Stimulated activated CD4-positive, alpha-beta T cell treated with anti-CD3 and anti-CD28 coated beads, Interleukin-4, amount 100 ng/mL, for 48 hours (primary cell): ENCODE measurements around the gene ITGB6.

Source experiments
- DNase-seq, 2 donors: peaks; one replicate each; pipeline ENCODE4 v3.0.0-alpha.2; 2020; ENCODE audit warnings: low read depth in 2 of 2

The ITGB6 gene

GRCh38 chr2:160221391-160222276 is 21.6 kb upstream of the ITGB6 start:
- DNase-seq, result no peak

- DNase-seq, result peak; percentile 34
These were observed 20.5 kb upstream of the ITGB6 start for GRCh38 chr2:160220545-160221009.

- no peak for DNase-seq
These were observed 20.0 kb upstream of the ITGB6 start for GRCh38 chr2:160220026-160220425.

DNA sequence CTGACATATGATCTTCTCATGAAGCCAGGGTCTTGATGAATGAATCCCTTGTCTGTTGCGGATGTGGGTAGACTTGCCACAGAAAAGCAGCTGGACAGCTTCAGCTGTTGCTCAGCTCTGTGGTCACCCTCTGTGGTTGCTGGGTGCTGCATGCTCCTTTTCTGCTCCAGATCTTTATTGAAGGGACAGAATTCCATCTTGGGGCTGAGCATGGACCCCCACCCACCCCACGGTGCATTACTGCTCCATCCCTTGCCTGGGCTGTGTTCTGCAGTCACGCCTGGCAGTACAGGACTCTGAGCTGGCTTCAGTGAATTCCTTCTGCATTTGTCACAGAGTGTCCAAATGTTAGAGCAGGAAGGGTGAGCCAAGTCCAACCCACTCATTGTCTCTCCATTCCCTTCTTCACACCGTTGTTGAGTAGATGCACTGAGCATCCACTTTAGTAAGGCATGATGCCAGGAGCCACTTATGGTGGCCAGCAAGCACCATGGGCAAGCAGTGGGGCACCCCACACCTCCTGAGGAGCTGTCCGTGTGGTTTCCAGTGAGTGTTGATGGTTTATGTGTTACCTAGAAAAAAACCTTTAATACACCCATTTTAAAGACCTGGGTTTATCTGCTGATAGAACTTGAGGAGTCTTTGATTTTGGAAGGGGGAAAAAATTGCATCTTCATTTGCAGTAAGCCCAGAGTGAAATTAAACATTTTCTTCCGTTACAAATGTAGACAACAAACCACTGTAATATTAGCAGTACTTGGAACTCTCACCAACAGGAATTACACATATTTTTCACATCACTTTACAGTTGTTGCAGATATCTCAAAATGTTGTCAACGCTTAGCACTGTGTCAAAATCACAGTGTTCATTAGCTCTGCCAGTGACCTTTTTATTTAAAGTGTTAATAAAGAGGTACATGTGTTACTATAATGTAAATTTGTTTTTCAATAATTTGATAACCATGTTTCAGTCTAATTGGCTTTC is 14.7 kb upstream of the ITGB6 start:
- no peak for DNase-seq

- DNase-seq, result no peak
These were observed 13.4 kb upstream of the ITGB6 start for GRCh38 chr2:160213511-160213910.

GRCh38 chr2:160210599-160211138 is 10.6 kb upstream of the ITGB6 start:
- DNase-seq, result peak; percentile 73 to 75

GRCh38 chr2:160209516-160209856 is 9.4 kb upstream of the ITGB6 start:
- DNase-seq, result no peak

- no peak for DNase-seq
These were observed 8.8 kb upstream of the ITGB6 start for GRCh38 chr2:160208655-160209515.

DNA sequence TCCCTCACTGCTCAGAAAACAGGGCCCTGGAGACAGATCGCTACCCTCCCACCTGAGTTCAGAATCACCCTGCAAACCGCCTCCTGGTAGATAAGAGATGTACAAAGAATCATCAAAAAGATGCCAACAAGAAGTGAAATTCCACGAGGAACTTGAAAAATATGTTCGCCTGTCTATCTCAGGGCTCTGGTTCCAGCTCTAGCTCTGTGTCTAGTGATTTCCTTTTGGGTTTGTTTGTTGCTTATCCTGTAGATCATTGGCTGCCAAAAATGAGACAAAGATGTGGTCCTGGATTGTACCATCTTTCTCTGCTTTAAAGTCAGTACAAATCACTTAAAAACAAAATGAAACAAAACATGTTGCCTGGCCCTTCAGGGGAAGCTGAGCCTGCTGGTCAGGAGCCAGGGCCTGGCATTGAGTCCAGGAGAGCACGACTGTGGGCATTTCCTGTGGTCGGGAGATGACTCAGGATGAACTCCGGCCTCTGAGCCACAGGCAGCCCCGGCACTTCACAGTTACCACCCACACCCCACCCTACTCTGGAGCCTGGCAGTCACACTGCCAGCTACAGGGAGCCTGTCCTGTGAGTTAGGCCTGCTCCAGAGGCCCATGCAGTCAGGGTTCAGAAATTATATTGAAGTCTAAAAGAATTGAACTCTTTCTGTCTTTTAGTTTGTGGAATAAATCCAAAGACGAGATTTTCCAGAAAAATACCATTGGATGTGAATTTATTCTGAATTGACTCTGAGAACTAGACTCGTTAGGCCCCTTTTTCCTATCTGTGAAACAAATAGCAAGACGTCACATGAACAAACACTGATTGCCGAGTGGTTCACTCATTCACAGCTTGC is 8.0 kb upstream of the ITGB6 start:
- DNase-seq, result no peak

DNA sequence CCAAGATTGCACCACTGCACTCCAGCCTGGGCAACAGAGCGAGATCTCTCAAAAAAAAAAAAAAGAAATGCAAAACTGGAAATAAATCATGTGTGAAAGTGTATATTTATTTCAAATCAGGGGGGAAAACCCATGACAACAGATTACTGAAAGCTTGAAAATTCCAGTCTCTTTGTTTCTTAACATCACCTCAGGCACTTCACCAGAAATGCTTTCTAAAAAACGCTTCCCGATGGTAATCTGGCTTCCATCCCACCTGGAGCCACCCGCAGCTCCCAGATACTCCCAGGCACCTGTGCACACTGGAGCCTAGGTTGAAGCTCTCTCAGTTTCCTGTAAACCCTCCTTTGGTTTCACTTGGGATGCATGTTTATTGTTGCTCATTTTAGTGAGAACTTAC is 7.2 kb upstream of the ITGB6 start:
- no peak for DNase-seq

- DNase-seq, result no peak
These were observed 6.4 kb upstream of the ITGB6 start for GRCh38 chr2:160206436-160206835.

DNA sequence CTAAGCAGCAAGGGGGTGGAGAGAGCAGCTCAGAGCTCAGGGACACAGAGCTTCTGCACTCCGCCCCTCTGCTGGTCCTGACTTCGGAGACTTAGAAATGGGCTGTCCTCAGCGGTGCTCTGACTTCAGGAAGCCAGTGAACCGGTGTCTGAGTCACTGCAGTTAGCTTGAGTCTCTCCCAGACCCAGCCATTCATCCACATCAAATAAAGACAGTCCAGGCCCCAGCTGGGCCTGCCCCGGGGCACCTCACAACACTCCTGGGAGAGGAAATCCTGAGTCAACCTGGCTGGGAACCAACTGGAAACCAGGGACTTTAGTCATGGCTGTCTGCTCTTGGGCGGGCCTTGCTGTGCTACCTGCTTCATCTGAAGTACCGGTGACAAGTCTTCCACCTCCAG is 5.4 kb upstream of the ITGB6 start:
- no peak for DNase-seq

DNA sequence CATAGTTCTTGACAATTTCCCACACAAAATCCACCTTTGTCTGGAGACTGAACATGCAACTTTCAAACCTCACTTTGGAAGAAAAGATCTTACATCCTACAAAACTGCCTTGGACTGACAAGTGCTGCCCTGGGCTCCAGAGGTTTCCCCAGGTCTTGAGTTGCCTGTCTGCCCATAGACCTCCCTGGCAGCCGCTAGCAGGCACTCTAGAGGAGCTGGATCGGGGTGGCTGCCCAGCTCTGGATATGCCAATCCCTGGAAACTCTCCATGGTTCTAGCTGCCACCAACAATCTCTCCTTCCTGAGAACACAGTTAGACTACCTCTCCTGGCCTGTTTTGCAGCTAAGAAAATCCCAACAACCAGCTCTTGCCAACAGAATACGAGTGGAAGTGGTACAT is 3.4 kb upstream of the ITGB6 start:
- DNase-seq, result no peak

DNA sequence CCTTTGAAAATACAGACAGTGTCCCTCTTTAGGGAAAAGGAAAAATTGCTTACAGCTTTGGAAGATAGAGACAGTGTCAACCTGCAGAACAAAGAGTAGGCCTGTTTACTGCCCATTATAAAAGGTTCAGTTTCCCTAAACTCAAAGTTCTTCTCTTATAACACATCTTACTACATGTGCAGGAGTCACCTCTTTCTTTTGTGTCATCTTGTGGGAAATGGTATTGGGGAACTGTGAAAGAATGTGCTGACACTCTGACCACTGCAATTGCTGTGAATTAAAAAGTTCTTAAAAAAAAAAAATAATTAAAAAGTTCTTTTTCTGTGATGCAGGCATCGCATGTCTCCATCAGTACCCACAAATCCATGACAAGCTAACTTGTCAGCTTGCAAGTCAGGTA is 2.9 kb upstream of the ITGB6 start:
- DNase-seq, result no peak

GRCh38 chr2:160201849-160202539 is 1.9 kb upstream of the ITGB6 start:
- DNase-seq, result no peak

DNA sequence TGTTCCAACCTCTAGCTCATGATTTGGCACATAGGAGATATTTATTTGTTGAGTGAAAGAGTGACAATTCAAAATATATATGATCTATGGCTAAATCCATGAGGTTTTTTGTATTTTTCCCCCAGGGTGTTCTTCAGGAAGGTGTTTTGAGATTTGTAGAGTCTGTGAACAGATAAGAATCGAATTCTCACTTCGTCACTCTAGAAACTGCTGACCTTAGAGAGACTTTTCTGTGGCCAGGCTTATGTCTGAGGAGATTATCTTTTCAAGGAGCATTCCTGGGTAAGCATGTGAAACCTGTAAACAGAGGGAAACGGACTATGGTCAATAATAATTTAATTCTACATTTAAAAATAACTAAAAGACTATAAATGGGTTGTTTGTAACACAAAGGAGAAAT is 849 bp upstream of the ITGB6 start:
- DNase-seq, result no peak

GRCh38 chr2:160199053-160199452 is 1.0 kb downstream of the ITGB6 start:
- DNase-seq, result no peak

GRCh38 chr2:160197587-160197986 is 2.5 kb downstream of the ITGB6 start:
- no peak for DNase-seq

- no peak for DNase-seq
These were observed 5.1 kb downstream of the ITGB6 start for GRCh38 chr2:160194946-160195345.

DNA sequence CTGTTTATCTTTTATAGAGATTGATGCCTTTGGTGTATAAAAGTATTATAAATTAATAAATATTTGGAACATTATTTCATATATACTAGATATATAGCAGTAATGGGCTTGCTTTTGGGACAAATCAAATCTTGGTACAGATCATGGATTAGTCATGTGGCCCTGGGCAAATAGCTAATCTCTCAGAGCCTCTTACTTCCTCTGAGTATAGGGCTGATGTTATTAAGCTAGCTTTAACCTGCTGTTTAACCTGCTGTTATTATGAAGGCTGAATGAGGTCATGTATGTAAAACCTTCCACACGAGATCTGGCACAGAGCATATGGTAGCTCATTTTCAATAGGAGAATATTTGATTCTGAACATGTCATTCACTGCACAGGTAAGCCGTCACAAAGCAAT is 5.7 kb downstream of the ITGB6 start:
- DNase-seq, result no peak
